Inflammatory macrophage treated with lipopolysaccharide for 1 hour (primary cell): ENCODE measurements around the gene MICB.

ENCODE experiments used
- DNase-seq, 2 donors: peaks; one replicate each; pipeline ENCODE4 v3.0.0-alpha.2; 2020 to 2022

The MICB gene

GRCh38 chr6:31513456-31514165 lies 15.7 kb downstream of the MICB start:
- no peak for DNase-seq

DNA sequence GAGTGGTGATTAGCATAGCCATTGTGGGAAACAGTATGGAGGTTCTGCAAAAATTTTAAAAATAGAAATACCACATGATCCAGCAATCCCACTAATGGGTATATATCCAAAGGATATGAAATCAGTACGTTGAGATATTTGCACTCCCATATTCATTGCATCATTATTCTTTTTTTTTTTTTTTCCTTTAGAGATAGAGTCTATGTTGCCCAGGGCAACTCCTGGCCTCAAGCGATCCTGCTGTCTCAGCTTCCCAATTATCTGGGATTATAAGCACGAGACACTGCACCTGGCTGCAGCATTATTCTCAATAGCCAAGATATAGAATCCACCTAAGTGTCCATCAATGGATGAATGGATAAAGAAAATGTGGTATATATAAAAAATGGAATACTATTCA lies 23.9 kb downstream of the MICB start:
- DNase-seq: no peak

DNA sequence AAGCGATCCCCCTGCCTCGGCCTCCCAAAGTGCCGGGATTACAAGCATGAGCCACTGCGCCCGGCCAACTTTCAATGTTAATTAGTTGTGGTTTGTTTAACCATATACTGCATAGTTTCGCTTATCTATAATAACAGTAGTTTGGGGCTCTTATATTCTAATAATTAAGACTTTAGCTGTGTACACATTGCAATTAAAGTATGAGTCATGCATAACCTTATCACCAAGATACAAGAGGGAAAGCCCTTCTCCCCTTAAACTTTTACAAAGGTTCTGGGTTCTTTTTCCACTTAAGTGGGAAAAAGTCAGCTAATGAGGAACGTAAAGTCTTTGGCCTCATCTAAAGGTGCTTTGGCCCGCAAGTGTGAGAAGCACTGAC lies 27.6 kb downstream of the MICB start:
- DNase-seq: no peak

GRCh38 chr6:31525932-31526591 lies 28.1 kb downstream of the MICB start:
- DNase-seq: no peak

GRCh38 chr6:31528307-31528777 lies 30.4 kb downstream of the MICB start:
- no peak for DNase-seq

GRCh38 chr6:31528821-31529328 lies 30.9 kb downstream of the MICB start, which contains the start of gene MCCD1:
MCCD1 (plus strand) TSS chr6:31528962; CDS start chr6:31529015, 53 bp downstream.
- DNase-seq: no peak

- no peak for DNase-seq
These were observed 31.6 kb downstream of the MICB start for GRCh38 chr6:31529329-31530150.

DNA sequence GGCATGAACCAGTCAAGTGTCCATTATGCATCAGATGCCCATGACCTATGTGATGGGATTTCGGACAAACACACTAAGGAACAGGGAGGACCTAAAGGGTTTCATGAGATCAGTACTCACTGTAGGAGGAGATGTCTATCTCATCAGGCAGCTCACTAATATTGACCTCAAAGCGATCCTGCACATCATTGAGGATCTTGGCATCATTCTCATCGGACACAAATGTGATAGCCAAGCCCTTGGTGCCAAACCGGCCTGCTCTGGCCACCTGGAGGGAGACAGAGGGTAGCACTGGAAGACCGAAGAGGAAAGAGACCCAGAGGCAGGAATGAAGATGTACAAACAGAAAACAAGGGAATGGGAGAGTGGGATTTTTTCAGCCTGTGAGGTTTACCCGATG lies 32.7 kb downstream of the MICB start:
- no peak for DNase-seq

- DNase-seq: no peak
These were observed 33.2 kb downstream of the MICB start for GRCh38 chr6:31531162-31531561.

GRCh38 chr6:31531771-31532643 lies 34.1 kb downstream of the MICB start:
- no peak for DNase-seq

GRCh38 chr6:31532644-31533454 lies 34.9 kb downstream of the MICB start:
- DNase-seq: no peak

DNA sequence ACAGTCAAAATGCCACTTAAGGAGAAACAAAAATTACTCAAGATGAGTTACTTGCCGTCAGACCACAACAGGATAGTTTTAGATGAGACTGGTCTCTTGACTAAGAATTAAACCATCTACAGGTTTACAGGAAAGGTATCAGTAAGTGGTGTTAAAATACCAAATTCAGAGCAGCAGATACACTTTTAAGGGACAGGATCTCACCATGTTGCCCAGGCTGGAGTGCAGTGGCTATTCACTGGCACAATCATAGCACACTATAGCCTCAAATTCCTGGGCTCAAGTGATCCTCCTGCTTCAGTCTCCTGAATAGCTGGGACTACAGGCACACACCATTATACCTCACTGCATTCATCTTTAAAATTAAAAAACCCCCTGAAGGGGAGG lies 35.5 kb downstream of the MICB start:
- DNase-seq: no peak

- no peak for DNase-seq
These were observed 36.1 kb downstream of the MICB start for GRCh38 chr6:31534011-31534410.

DNA sequence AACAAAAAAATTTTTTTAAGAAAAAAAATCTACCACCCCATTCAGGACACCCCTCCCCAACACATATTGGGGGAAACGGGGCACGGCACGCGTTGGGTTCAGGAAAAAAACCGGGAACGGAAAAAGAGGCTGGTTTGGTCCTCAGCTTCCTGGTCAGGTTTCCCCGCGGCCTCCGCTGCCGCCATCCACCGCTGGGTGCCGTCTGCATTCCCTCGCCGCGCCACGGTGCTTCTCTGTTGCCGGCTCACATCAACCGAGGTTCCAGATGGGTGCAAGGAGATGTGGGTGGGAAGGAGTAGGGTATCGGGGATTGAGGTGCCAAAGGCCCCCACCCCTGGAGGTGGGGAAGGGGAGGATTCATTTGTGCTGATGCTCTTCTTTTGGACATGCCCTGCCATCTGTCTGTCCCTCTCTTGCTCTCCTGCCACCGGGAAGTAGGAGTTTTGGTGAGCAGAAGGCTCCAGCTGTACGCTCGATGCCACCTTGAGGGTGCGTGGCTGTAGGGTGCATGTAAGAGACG lies 36.6 kb downstream of the MICB start:
- no peak for DNase-seq

GRCh38 chr6:31535538-31536324 lies 37.8 kb downstream of the MICB start:
- no peak for DNase-seq

- no peak for DNase-seq
These were observed 41.0 kb downstream of the MICB start for GRCh38 chr6:31538805-31539400.

- no peak for DNase-seq
These were observed 42.7 kb downstream of the MICB start for GRCh38 chr6:31540640-31541039.

GRCh38 chr6:31541059-31541657 lies 43.2 kb downstream of the MICB start:
- DNase-seq: peak in 1 of 2 donors; percentile 66
